HepG2 (cell line): ENCODE measurements around the gene CYP27A1. TPM values are rescaled to one million over a fixed set of nuclear protein-coding genes. Genes with fewer than 3 reads are reported as not detected.

Experiments used
- ARID2 ChIP-seq: sonication (generic); formaldehyde crosslinking; IDR thresholded peaks from 2 replicates; pipeline ENCODE4 v1.8.1; 2022; ENCODE audit warnings: mild to moderate bottlenecking, missing genetic modification reagents, borderline replicate concordance
- FOXJ3 ChIP-seq: sonication (generic); formaldehyde crosslinking; IDR thresholded peaks from 2 replicates; pipeline ENCODE4 v1.4.0; 2020; ENCODE audit warnings: missing genetic modification reagents, mild to moderate bottlenecking, borderline replicate concordance
- HDAC6 ChIP-seq: fragments of 200-600 bp; sonication (generic); IDR thresholded peaks from 2 replicates; pipeline ENCODE4 v1.7.0; 2017; ENCODE audit warnings: mild to moderate bottlenecking, antibody characterized with exemption, low read length, low read depth
- HNRNPK ChIP-seq: fragments of 200-400 bp; formaldehyde crosslinking; IDR thresholded peaks from 2 replicates; pipeline ENCODE4 v1.6.1; 2018; ENCODE audit warnings: low read length, low read depth, moderate library complexity, mild to moderate bottlenecking; ENCODE audit not compliant: poor library complexity, severe bottlenecking
- RAD51 ChIP-seq: fragments of 450-650 bp; IDR thresholded peaks from 2 replicates; pipeline ENCODE4 v1.6.1; 2016; ENCODE audit warnings: borderline replicate concordance
- TMF1 ChIP-seq: sonication (generic); formaldehyde crosslinking; IDR thresholded peaks from 2 replicates; pipeline ENCODE4 v1.8.1; 2022; ENCODE audit warnings: low read depth, missing genetic modification reagents
- ZBTB3 ChIP-seq: sonication (generic); formaldehyde crosslinking; IDR thresholded peaks from 2 replicates; pipeline ENCODE4 v1.4.0; 2020; ENCODE audit warnings: low read depth, mild to moderate bottlenecking, moderate library complexity, missing genetic modification reagents, borderline replicate concordance
- ZNF263 ChIP-seq: sonication (generic); formaldehyde crosslinking; IDR thresholded peaks from 2 replicates; pipeline ENCODE4 v1.4.0; 2020; ENCODE audit warnings: missing genetic modification reagents
- ZNF549 ChIP-seq: sonication (generic); formaldehyde crosslinking; IDR thresholded peaks from 2 replicates; pipeline ENCODE4 v1.5.0; 2020; ENCODE audit warnings: missing genetic modification reagents
- ZNF737 ChIP-seq: sonication (generic); formaldehyde crosslinking; IDR thresholded peaks from 2 replicates; pipeline ENCODE4 v1.5.0; 2020; ENCODE audit warnings: missing genetic modification reagents, mild to moderate bottlenecking, borderline replicate concordance
- ZNF891 ChIP-seq: sonication (generic); formaldehyde crosslinking; IDR thresholded peaks from 2 replicates; pipeline ENCODE4 v1.5.0; 2020; ENCODE audit warnings: mild to moderate bottlenecking, missing genetic modification reagents
- polyA plus RNA-seq, 8 experiments: library from polyadenylated mRNA; depleted of rRNA in 3 of 8; stranded (reverse) in 7 of 8; unstranded in 1 of 8; fragments of >200 nt; fragmentation: Illumina TruSeq in 4 of 8; extraction: Trizol in 4 of 8; gene quantifications; 2 replicates each; pipeline versions ENCODE4 v1.2.1 to v1.2.3, GENCODE V29; 2011 to 2016; ENCODE audit warnings: low read depth in 4 of 8, missing spikeins in 1 of 8, mixed read lengths in 1 of 8; ENCODE audit not compliant: insufficient read depth in 1 of 8
- total RNA-seq, 5 experiments: library from RNA; depleted of rRNA; stranded (reverse); fragments of >200 nt; fragmentation: Illumina TruSeq; extraction: Trizol; gene quantifications; 2 replicates each; pipeline ENCODE4 v1.2.3, GENCODE V29; 2016; ENCODE audit warnings: low read depth in 1 of 5
- TF ChIP-seq, protein P1 (sequence below): IDR thresholded peaks from 2 replicates; pipeline ENCODE4 v1.6.1; 2016; ENCODE audit warnings: missing compliant biosample characterization, missing genetic modification reagents, borderline replicate concordance
- TF ChIP-seq, protein P2 (sequence below): fragments of 450-650 bp; IDR thresholded peaks from 2 replicates; pipeline ENCODE4 v1.6.1; 2017; ENCODE audit warnings: mild to moderate bottlenecking
- TF ChIP-seq, protein P3 (sequence below): sonication (generic); formaldehyde crosslinking; IDR thresholded peaks from 2 replicates; pipeline ENCODE4 v1.5.0; 2020; ENCODE audit warnings: missing genetic modification reagents
- TF ChIP-seq, protein P4 (sequence below): sonication (generic); formaldehyde crosslinking; IDR thresholded peaks from 2 replicates; pipeline ENCODE4 v1.5.1; 2020; ENCODE audit warnings: mild to moderate bottlenecking, missing genetic modification reagents
- TF ChIP-seq, protein P5 (sequence below): sonication (generic); formaldehyde crosslinking; IDR thresholded peaks from 2 replicates; pipeline ENCODE4 v1.4.0; 2020; ENCODE audit warnings: missing genetic modification reagents

Gene CYP27A1
- total and polyA plus RNA-seq, 2 of the 13 experiments (the other 11 are each of a cell fraction or from before 2014, with no cell fraction given), result 157 to 266 TPM

DNA sequence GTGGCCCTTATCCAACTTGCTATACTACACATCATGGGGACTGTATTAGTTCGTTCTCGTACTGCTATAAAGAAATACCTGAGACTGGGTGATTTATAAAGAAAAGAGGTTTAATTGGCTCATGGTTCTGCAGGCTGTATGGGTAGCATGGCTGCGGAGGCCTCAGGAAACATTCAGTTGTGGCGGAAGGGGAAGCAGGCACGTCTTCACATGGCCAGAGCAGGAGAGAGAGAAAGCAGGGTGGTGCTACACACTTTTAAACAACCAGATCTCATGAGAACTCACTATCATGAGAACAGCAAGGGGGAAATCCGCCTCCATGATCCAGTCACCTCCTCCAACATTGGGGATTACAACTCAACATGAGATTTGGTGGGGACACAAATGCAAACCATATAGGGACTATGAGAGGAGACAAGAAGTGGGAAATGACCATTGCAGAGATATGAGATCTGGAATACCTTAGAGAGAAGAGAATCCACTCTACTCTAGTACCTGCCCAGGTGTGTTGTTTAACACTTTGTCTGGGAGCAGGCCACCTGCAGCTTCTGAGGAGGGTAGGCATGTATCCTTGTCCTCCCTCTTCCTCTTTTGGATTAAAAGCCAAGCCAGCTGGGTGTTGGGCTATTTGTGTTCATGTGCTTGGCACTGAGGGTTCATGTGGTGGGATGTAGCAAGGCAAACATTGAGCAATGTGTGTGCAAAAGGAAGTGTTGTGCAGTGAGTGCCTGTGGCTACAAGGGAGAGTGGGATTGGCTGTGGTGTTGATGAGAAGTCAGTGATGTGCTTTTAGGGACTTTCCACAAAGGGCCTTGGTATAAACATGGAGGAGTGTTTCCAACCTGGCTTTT, 48.6 kb upstream of the CYP27A1 start (continued):
- TF ChIP-seq, protein P1, sequence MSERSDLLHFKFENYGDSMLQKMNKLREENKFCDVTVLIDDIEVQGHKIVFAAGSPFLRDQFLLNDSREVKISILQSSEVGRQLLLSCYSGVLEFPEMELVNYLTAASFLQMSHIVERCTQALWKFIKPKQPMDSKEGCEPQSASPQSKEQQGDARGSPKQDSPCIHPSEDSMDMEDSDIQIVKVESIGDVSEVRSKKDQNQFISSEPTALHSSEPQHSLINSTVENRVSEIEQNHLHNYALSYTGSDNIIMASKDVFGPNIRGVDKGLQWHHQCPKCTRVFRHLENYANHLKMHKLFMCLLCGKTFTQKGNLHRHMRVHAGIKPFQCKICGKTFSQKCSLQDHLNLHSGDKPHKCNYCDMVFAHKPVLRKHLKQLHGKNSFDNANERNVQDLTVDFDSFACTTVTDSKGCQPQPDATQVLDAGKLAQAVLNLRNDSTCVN (CRISPR knock-in tag), result peak; percentile 81
- TF ChIP-seq ARID2 (0 out of 2 replicates have a peak, but pooled peaks have one; percentile 31), ZNF891 (CRISPR knock-in tag) (no peak), HDAC6 (no peak), ZBTB3 (peak; percentile 84; the same call in 1 of the 2 replicates), ZNF737 (peak; percentile 21; the same call in 1 of the 2 replicates), TMF1 (CRISPR knock-in tag) (0 out of 2 replicates have a peak, but pooled peaks have one; percentile 42), RAD51 (no peak), HNRNPK (no peak), FOXJ3 (no peak), ZNF549 (CRISPR knock-in tag) (no peak), ZNF263 (CRISPR knock-in tag) (0 out of 2 replicates have a peak, but pooled peaks have one; percentile 33)
- TF ChIP-seq, protein P2, sequence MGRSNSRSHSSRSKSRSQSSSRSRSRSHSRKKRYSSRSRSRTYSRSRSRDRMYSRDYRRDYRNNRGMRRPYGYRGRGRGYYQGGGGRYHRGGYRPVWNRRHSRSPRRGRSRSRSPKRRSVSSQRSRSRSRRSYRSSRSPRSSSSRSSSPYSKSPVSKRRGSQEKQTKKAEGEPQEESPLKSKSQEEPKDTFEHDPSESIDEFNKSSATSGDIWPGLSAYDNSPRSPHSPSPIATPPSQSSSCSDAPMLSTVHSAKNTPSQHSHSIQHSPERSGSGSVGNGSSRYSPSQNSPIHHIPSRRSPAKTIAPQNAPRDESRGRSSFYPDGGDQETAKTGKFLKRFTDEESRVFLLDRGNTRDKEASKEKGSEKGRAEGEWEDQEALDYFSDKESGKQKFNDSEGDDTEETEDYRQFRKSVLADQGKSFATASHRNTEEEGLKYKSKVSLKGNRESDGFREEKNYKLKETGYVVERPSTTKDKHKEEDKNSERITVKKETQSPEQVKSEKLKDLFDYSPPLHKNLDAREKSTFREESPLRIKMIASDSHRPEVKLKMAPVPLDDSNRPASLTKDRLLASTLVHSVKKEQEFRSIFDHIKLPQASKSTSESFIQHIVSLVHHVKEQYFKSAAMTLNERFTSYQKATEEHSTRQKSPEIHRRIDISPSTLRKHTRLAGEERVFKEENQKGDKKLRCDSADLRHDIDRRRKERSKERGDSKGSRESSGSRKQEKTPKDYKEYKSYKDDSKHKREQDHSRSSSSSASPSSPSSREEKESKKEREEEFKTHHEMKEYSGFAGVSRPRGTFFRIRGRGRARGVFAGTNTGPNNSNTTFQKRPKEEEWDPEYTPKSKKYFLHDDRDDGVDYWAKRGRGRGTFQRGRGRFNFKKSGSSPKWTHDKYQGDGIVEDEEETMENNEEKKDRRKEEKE, result no peak
- TF ChIP-seq, protein P3, sequence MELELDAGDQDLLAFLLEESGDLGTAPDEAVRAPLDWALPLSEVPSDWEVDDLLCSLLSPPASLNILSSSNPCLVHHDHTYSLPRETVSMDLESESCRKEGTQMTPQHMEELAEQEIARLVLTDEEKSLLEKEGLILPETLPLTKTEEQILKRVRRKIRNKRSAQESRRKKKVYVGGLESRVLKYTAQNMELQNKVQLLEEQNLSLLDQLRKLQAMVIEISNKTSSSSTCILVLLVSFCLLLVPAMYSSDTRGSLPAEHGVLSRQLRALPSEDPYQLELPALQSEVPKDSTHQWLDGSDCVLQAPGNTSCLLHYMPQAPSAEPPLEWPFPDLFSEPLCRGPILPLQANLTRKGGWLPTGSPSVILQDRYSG (CRISPR knock-in tag), result no peak
- TF ChIP-seq, protein P4, sequence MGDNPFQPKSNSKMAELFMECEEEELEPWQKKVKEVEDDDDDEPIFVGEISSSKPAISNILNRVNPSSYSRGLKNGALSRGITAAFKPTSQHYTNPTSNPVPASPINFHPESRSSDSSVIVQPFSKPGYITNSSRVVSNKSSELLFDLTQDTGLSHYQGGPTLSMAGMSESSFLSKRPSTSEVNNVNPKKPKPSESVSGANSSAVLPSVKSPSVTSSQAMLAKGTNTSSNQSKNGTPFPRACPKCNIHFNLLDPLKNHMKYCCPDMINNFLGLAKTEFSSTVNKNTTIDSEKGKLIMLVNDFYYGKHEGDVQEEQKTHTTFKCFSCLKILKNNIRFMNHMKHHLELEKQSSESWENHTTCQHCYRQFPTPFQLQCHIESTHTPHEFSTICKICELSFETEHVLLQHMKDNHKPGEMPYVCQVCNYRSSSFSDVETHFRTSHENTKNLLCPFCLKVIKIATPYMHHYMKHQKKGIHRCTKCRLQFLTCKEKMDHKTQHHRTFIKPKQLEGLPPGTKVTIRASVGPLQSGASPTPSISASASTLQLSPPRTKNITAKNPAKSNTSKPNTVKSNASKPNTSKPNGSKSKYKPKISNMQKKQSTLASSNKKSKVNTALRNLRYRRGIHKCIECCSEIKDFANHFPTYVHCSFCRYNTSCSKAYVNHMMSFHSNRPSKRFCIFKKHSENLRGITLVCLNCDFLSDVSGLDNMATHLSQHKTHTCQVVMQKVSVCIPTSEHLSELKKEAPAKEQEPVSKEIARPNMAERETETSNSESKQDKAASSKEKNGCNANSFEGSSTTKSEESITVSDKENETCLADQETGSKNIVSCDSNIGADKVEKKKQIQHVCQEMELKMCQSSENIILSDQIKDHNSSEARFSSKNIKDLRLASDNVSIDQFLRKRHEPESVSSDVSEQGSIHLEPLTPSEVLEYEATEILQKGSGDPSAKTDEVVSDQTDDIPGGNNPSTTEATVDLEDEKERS (CRISPR knock-in tag), result peak; percentile 95
- TF ChIP-seq, protein P5, sequence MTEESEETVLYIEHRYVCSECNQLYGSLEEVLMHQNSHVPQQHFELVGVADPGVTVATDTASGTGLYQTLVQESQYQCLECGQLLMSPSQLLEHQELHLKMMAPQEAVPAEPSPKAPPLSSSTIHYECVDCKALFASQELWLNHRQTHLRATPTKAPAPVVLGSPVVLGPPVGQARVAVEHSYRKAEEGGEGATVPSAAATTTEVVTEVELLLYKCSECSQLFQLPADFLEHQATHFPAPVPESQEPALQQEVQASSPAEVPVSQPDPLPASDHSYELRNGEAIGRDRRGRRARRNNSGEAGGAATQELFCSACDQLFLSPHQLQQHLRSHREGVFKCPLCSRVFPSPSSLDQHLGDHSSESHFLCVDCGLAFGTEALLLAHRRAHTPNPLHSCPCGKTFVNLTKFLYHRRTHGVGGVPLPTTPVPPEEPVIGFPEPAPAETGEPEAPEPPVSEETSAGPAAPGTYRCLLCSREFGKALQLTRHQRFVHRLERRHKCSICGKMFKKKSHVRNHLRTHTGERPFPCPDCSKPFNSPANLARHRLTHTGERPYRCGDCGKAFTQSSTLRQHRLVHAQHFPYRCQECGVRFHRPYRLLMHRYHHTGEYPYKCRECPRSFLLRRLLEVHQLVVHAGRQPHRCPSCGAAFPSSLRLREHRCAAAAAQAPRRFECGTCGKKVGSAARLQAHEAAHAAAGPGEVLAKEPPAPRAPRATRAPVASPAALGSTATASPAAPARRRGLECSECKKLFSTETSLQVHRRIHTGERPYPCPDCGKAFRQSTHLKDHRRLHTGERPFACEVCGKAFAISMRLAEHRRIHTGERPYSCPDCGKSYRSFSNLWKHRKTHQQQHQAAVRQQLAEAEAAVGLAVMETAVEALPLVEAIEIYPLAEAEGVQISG (CRISPR knock-in tag), result peak; percentile 84
